ENCODE results near the gene RFX3. TPM values are rescaled to one million over a fixed set of nuclear protein-coding genes. Genes with fewer than 3 reads are reported as not detected.

The RFX3 gene
- total RNA-seq, 6 donors from 2014 or later, result 7.3 to 32.0 (median 19.9) TPM

GRCh38 chr9:3290231-3290840, 235.5 kb downstream of the RFX3 start:
- WGBS, 2 donors, result 81 to 83% methylated on average over 5 of the region's 5 CpGs

DNA sequence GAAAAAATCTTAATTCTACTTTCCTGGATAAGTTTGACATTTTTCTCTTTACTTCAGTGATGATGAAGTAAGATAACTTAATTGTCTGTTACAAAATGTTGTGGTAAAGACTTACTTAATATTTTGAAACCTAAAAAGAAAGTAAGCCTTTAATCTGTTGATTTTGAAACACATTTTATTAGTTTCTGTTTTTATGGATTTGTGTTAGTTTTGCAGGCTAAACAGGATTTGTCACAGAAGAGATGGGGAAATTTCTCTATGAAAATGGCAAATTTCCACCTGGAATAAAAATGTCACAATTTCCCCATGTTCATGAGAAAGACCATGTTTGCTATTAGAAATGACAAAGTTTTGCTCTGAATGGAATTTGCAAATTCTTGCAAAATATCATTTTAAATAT, 237.1 kb downstream of the RFX3 start:
- Histone ChIP-seq H3K4me3 (no peak overlapping the region), H3K4me1 (no peaks in the 10 kb centered on the region), H3K27me3 (no peaks in the 10 kb centered on the region), H3K9me3 (no peaks in the 10 kb centered on the region), H3K36me3 (peaks cover 0 to 22% (median 1%) of the 10 kb centered on the region in 4 donors), H3K27ac (no peak overlapping the region)
- ATAC-seq (ENCODE audit: low FRiP score in 2 of 2) (no peak), DNase-seq (no peak)
- TF ChIP-seq POLR2AphosphoS5 (IDR thresholded peaks at IDR 0.05), result no peak
- no peak for TF ChIP-seq EP300 (IDR thresholded peaks at IDR 0.05)
- no peak for TF ChIP-seq CTCF (IDR thresholded peaks at IDR 0.05)
- TF ChIP-seq POLR2A (IDR thresholded peaks at IDR 0.05), result no peak

More at GRCh38 chr9:3290231-3290840, 235.5 kb downstream of the RFX3 start:
- ATAC-seq (ENCODE audit: low FRiP score in 2 of 2) (no peak), DNase-seq (no peak)
- peaks cover 0 to 22% (median 1%) of the 10 kb centered on the region in 4 donors for H3K36me3 ChIP-seq
- H3K4me3 ChIP-seq, result no peak overlapping the region
- no peaks in the 10 kb centered on the region for H3K9me3 ChIP-seq
- no peaks in the 10 kb centered on the region for H3K4me1 ChIP-seq
- H3K27me3 ChIP-seq, result no peaks in the 10 kb centered on the region
- no peak overlapping the region for H3K27ac ChIP-seq
- no peak for TF ChIP-seq CTCF (IDR thresholded peaks at IDR 0.05)
- TF ChIP-seq EP300 (IDR thresholded peaks at IDR 0.05), result no peak
- TF ChIP-seq POLR2A (IDR thresholded peaks at IDR 0.05), result no peak
- no peak for TF ChIP-seq POLR2AphosphoS5 (IDR thresholded peaks at IDR 0.05)

GRCh38 chr9:3285365-3286161, 240.2 kb downstream of the RFX3 start:
- no peaks in the 10 kb centered on the region for H3K4me1 ChIP-seq
- DNase-seq (no peak), ATAC-seq (ENCODE audit: low FRiP score in 2 of 2) (no peak)
- peaks cover 0 to 14% (median 1%) of the 10 kb centered on the region in 4 donors for H3K36me3 ChIP-seq
- WGBS, 2 donors, result 84 to 96% methylated on average over 1 of the region's 1 CpG
- H3K27ac ChIP-seq, result no peak overlapping the region
- H3K9me3 ChIP-seq, result no peaks in the 10 kb centered on the region
- H3K4me3 ChIP-seq, result no peak overlapping the region
- H3K27me3 ChIP-seq, result no peaks in the 10 kb centered on the region
- TF ChIP-seq EP300 (IDR thresholded peaks at IDR 0.05) (no peak), POLR2A (IDR thresholded peaks at IDR 0.05) (no peak), POLR2AphosphoS5 (IDR thresholded peaks at IDR 0.05) (no peak), CTCF (IDR thresholded peaks at IDR 0.05) (no peak)

DNA sequence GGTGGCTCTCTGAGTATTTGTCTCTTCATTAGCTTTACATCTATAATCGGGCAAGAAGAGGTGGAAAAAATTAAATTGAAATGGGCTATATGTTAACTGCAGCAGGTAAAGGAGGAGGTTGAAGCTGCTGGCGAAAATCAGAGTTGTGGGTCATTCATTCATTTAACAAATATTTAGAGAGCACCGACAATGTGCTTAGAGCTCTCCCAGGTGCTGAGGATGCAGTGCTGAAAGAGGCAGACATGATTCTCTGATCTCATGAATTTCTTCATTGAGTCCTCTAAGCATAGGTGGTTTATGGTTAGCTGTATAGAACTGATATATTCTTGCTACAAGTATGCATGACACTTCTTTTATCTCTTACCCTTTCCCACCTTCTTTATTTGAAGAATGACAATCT, 243.4 kb downstream of the RFX3 start:
- no peaks in the 10 kb centered on the region for H3K4me1 ChIP-seq
- no peak for ATAC-seq (ENCODE audit: low FRiP score in 2 of 2)
- H3K27ac ChIP-seq, result no peak overlapping the region
- no peaks in the 10 kb centered on the region for H3K27me3 ChIP-seq
- no peaks in the 10 kb centered on the region for H3K9me3 ChIP-seq
- TF ChIP-seq CTCF (IDR thresholded peaks at IDR 0.05) (no peak), POLR2A (IDR thresholded peaks at IDR 0.05) (no peak), POLR2AphosphoS5 (IDR thresholded peaks at IDR 0.05) (no peak), EP300 (IDR thresholded peaks at IDR 0.05) (no peak)
- 92 to 94% methylated on average over 3 of the region's 3 CpGs for WGBS, 2 donors
- H3K4me3 ChIP-seq, result no peak overlapping the region
- no peak for DNase-seq
- H3K36me3 ChIP-seq, result peaks cover 0 to 7% (median 0%) of the 10 kb centered on the region in 4 donors
